Measurements from ENCODE around the gene MELK. TPM values are rescaled to one million over a fixed set of nuclear protein-coding genes. Genes with fewer than 3 reads are reported as not detected.

Gene MELK
- total and polyA plus RNA-seq, 2 of the 13 experiments (the other 11 are each of a cell fraction or from before 2014, with no cell fraction given) = 16.7 to 50.4 TPM

- ChIA-PET CTCF (ENCODE audit: low intra/inter-chr PET ratio, low total read pairs) (no interaction called here), POLR2A (no interaction called here)
- H3K27me3 ChIP-seq (ENCODE audit: control insufficient read depth in 1 of 2, insufficient read depth in 2 of 2, low read length in 2 of 2) = no peaks in the 10 kb centered on the region
- H3K27ac ChIP-seq (ENCODE audit: extremely low read length, insufficient read depth, low read length) = no peak overlapping the region
- H3K9ac ChIP-seq (ENCODE audit: insufficient read depth, low read depth, low read length) = no peak overlapping the region
- FAIRE-seq (no peak), DNase-seq (ENCODE audit: low spot score) (no peak), ATAC-seq (no peak)
- BruUV-seq (replicated peaks) = no TSS peak
- intact Hi-C loops (cut with micrococcal nuclease; ENCODE audit: unreplicated experiment) (no loop called here), in situ Hi-C loops (cut with HindIII; ENCODE audit: extremely low pct_ligation_motif_present, low pct_unique_long_range_greater_than_20kb) (no loop called here)
- H3K4me3 ChIP-seq (replicated peaks in 1 of 3; ENCODE audit: insufficient read depth in 1 of 3, low read depth in 2 of 3, low read length in 3 of 3) = no peak overlapping the region
- WGBS (ENCODE audit: low lambda C conversion rate) = 98% methylated on average over 6 of the region's 6 CpGs
- no peaks in the 10 kb centered on the region for H3K9me3 ChIP-seq (ENCODE audit: low read length)
- TF ChIP-seq GABPB1 (CRISPR knock-in tag; IDR thresholded peaks at IDR 0.05) (no peak), CENPT (CRISPR knock-in tag; IDR thresholded peaks at IDR 0.05; ENCODE audit: low read depth) (no peak), ZNF10 (CRISPR knock-in tag; IDR thresholded peaks at IDR 0.05; ENCODE audit: borderline replicate concordance, low read depth) (no peak), ZNF367 (CRISPR knock-in tag; IDR thresholded peaks at IDR 0.05; ENCODE audit: borderline replicate concordance) (no peak)
- H3K36me3 ChIP-seq (replicated peaks in 1 of 2; ENCODE audit: control insufficient read depth in 1 of 2, insufficient read depth in 2 of 2, low read length in 2 of 2) = peaks cover 0 to 18% of the 10 kb centered on the region in 2 experiments; a peak in 1 of 5 replicates
- no peaks in the 10 kb centered on the region for H3K79me2 ChIP-seq (ENCODE audit: insufficient read depth, low read length)
- no peaks in the 10 kb centered on the region for H3K4me1 ChIP-seq (ENCODE audit: insufficient read depth, low read length)
- H4K20me1 ChIP-seq (ENCODE audit: insufficient read depth, low read length) = no peaks in the 10 kb centered on the region
- no peak overlapping the region for H2AFZ ChIP-seq (ENCODE audit: low read length)
- no peak overlapping the region for H3K4me2 ChIP-seq (ENCODE audit: low read depth, low read length)
These were observed 86.8 kb downstream of the MELK start for GRCh38 chr9:36659500-36659899.

DNA sequence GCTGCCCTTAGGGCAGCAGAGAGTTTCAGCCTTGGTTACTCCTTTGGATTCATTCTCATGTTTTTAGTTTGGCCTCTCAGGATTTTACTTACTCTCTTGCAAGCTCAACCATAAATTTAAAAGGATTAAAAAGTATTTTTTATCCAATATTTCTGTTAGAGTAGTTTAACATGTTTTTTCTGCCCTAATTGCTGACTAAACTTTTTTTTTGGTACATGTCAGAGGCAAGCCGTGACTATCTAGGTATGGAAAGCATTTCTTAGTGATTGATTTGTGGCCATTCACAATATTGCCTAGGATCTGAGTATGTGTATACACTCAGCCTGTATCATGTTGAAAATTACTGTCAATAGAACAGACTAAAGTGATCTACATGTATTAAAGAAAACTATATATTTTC is 92.1 kb downstream of the MELK start:
- Histone ChIP-seq H3K27me3 (ENCODE audit: control insufficient read depth in 1 of 2, insufficient read depth in 2 of 2, low read length in 2 of 2) (no peaks in the 10 kb centered on the region), H4K20me1 (ENCODE audit: insufficient read depth, low read length) (no peaks in the 10 kb centered on the region), H3K4me2 (ENCODE audit: low read depth, low read length) (no peak overlapping the region), H3K27ac (ENCODE audit: extremely low read length, insufficient read depth, low read length) (no peak overlapping the region), H2AFZ (ENCODE audit: low read length) (no peak overlapping the region), H3K4me1 (ENCODE audit: insufficient read depth, low read length) (no peaks in the 10 kb centered on the region), H3K4me3 (replicated peaks in 1 of 3; ENCODE audit: insufficient read depth in 1 of 3, low read depth in 2 of 3, low read length in 3 of 3) (no peak overlapping the region), H3K79me2 (ENCODE audit: insufficient read depth, low read length) (no peaks in the 10 kb centered on the region), H3K9ac (ENCODE audit: insufficient read depth, low read depth, low read length) (no peak overlapping the region), H3K36me3 (replicated peaks in 1 of 2; ENCODE audit: control insufficient read depth in 1 of 2, insufficient read depth in 2 of 2, low read length in 2 of 2) (peaks cover 5 to 32% of the 10 kb centered on the region in 2 experiments; a peak in 4 of 5 replicates), H3K9me3 (ENCODE audit: low read length) (no peaks in the 10 kb centered on the region)
- no TSS peak for BruUV-seq (replicated peaks)
- DNase-seq (ENCODE audit: low spot score) (no peak), FAIRE-seq (no peak), ATAC-seq (no peak)
- intact Hi-C loops (cut with micrococcal nuclease; ENCODE audit: unreplicated experiment) = no loop called here
- WGBS (ENCODE audit: low lambda C conversion rate) = 93% methylated on average over 1 of the region's 1 CpG
- in situ Hi-C loops (cut with HindIII; ENCODE audit: extremely low pct_ligation_motif_present, low pct_unique_long_range_greater_than_20kb) = no loop called here
- CTCF ChIA-PET (ENCODE audit: low intra/inter-chr PET ratio, low total read pairs) = no interaction called here
- POLR2A ChIA-PET = no interaction called here
- no peak for TF ChIP-seq MED13 (CRISPR knock-in tag; IDR thresholded peaks at IDR 0.05)
- TF ChIP-seq MAFF (IDR thresholded peaks at IDR 0.05; ENCODE audit: low read depth, low read length) = peak; percentile 62; the same call in 1 of the 2 replicates
- TF ChIP-seq MAFK (conservative IDR thresholded peaks at IDR 0.05 in 1 of 2, IDR thresholded peaks at IDR 0.05 in 1 of 2; ENCODE audit: low read length in 2 of 2) = peak; percentile 61 to 74; a peak in 3 of 4 replicates
